Measurements from ENCODE around the gene DDX24.

GRCh38 chr14:94029671-94030203 lies 51.3 kb downstream of the DDX24 start:
- TF ChIP-seq CTCF (IDR thresholded peaks at IDR 0.05) (no peak), POLR2A (IDR thresholded peaks at IDR 0.05) (no peak)

Measured in adrenal gland (tissue), 5 donors.